HG02642 (cell line): Measurements from ENCODE around the gene UNC93A.
"Not testable (repeated sequence)": the region's sequence is repeated elsewhere in the genome, so short reads cannot be mapped to it uniquely, and the experiment has no call there.

Experiments used
- ATAC-seq: cut with Tn5 transposase; IDR thresholded peaks from one replicate; pipeline ENCODE4 v1.9.1; 2021; ENCODE audit warnings: mild to moderate bottlenecking; ENCODE audit not compliant: unreplicated experiment, poor library complexity

Gene UNC93A

DNA sequence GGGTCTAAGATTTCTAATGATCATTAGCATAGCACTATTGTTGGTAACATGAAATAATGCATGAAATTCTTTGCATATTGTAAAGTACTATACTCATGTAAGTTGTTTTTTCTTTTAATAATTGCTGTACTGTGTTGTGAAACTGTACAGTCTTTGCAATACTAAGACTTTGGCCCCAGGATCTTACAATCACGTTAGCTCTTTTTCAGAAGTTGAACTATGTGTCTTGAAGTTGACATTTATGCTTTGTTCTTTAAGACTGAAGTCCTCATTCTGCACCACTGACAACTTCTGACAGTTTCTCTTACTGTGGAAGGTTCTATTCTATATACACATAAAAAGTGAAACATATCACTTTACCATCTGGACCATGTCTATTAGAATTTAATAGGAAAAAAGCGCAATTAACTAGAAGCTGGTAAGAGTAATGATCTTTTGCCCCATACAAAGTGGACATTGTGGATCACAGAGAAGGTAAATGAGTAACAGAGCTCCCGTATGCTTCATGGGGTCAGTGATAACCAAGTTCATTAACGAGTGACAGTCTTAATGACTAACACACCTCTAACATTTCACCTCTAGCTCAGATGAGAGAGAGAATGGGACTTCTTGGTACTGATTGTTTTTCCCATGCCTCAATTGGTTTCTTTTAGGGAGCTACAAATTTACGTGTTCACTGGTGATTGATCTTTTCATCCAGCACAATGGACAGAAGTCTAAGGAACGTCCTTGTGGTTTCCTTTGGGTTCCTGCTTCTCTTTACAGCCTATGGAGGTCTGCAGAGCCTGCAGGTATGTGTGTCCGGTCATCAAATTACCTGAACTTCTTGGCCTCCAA is at the start of gene UNC93A:
Gene UNC93A, plus strand, starts transcription at position 530 of the 837 bp plus-strand sequence. Its CDS starts 175 bp downstream, at position 705.
- ATAC-seq, result no peak

- ATAC-seq, result not testable (repeated sequence)
These were observed 49.6 kb upstream of the UNC93A start for GRCh38 chr6:167241321-167242134.

DNA sequence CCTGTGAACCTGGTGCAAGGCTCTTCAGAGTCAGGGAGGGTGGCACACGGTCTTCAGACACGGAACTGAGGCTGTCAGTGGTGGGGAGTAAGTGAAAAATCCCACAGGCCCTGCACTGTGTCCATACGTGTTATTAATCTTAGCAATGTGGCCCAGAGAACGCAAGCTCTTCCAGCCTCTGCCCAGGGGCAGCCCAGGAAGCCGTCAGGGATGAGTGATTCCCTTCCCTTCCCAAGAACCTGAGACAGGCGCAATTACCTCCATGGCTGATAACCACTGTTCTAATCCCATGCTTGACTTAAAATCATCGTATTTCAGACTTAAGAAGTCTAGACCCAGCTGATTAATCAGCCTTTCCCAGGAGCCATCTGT is 49.0 kb upstream of the UNC93A start:
- not testable (repeated sequence) for ATAC-seq

- ATAC-seq, result not testable (repeated sequence)
These were observed 48.5 kb upstream of the UNC93A start for GRCh38 chr6:167242511-167243051.

GRCh38 chr6:167244064-167244960 is 46.8 kb upstream of the UNC93A start:
- no peak for ATAC-seq

GRCh38 chr6:167244991-167245390 is 46.1 kb upstream of the UNC93A start:
- ATAC-seq, result no peak

DNA sequence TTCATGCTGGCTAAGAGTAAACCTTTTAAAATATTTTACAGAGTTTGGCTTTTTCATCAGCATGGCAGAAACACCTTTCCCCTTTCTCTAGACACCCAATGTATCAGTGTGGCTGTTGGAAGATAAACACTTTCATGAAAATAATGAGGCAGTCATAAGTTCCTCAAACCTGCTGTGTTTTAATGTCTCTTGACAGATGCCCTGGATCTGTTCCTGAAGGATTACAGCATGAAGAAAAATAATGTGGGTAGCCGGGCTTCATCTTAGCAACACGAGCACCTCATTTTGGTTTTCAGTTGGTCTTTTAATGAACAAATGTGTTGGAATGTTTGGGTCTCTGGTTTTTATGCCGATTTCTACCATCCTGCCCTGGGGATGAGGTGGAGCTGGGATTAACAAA is 45.5 kb upstream of the UNC93A start:
- ATAC-seq, result no peak

DNA sequence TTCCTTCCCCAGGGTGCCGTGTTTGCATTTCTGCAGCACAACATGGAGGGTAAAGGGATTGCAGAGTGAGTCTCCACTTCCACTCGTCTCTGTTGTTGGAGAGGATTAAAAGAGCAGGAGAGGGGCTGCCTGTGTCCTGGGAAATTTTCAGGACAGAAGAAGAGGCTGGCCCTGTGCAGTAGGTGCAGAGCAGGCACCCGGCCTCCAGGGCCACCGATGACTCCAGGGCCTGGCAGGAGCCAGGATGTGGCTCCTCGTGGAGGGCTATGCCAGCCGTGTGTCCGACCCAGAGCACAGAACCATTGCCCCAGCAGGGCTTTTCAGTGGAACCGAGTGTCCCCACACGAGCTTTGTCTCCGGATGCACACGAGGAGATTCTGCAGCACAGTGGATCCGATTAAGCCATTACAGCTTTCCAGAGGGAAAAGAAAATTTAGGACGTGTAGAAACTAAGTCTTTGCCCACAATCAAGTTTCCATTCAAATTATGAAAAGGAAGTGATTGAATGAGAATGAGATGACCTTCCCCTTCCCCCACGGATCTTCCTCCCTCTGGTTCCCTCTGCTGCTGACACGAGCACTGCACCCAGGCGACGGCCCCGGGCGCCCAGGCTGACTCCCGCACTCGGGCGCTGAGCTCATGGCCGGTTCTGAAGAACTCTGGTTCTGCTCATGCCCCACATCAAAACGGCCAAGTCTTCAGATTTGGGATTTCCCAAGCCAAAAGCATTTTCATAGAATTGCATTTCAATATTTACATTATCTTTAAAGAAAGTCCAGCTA is 43.1 kb upstream of the UNC93A start:
- no peak for ATAC-seq

GRCh38 chr6:167248878-167249455 is 42.1 kb upstream of the UNC93A start:
- ATAC-seq, result not testable (repeated sequence)

DNA sequence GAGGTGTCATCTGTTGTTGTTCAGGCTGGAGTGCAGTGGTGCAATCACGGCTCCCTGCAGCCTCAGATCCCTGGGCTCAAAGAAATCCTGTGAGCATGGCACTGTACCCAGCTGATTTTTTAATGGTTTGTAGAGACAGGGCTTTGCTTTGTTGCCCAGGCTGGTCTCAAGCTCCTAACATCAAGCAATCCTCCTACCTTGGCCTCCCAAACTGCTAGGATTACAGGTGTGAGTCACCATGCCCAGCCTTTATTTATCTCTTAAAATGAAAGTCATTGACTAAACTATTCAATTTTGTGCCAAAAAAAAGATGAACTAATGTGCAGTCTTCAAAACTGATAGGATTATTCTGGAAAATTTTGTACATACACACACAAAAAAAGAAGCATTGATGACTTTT is 38.8 kb upstream of the UNC93A start:
- ATAC-seq, result no peak

DNA sequence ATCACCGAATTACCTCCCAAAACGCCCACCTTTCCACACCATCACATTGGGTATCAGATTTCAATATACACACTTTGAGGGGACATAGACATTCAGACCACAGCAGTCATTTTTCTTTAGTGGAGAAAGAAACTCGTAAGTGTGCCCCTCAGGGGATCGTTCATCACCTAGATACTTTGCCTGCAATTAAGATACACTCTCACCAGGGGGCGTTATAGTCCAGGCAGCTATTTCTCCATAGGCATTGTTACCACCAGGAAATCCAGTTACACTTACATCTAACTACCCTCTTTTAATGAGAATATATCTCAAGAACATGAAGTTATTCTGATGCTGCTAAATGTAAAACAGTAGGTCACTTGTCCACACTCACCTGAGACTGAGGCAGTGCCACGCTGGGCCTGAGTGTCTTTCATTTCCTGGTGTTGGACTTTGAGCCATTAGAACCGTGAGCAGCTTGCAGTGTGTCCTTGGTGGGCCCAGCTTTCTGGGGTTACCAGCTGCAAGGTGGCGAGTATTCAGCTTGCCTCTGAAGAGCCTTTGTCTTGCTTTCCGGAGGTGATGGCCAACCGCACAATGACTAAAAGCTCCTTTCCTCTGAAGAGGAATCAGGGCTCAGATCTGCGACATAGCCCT is 35.1 kb upstream of the UNC93A start:
- no peak for ATAC-seq

GRCh38 chr6:167258646-167259045 is 32.5 kb upstream of the UNC93A start:
- ATAC-seq, result no peak

- ATAC-seq, result not testable (repeated sequence)
These were observed 24.9 kb upstream of the UNC93A start for GRCh38 chr6:167266057-167266829.

DNA sequence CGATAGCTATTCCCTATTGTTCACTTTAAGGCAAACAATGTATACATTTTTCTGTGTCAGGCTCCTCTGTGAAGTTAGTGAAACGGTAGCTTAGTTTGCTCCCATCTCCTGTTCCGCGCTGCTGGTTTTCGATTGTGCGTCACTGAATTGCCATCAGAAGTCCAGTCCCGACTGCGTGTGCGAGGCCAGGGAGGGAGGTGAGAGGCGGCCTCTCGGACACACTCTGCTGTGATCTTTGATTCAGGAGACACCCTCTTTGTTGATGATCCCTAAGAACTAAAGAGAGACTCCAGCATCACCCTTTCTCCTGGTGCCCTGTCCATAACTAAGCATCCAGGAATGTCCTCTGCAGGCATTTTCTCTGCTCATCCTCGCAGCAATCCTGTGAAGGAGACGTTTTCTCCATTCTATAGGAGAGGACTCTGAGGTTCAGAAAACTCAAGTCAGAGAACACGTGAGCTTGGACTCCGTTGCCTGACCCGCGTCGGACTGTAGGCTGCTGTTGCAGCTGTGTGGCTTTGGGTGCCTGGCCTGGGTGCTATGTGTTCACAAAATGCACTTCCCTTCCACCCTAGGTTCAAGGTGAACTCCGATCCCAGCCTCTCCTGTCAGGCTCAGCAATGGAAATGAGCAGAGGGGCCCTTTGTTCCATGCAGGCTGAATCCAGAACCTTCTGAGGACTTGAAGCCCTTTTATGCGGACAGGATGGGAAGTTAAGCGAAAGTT is 24.1 kb upstream of the UNC93A start:
- no peak for ATAC-seq

- ATAC-seq, result not testable (repeated sequence)
These were observed 23.6 kb upstream of the UNC93A start for GRCh38 chr6:167267556-167267898.

- ATAC-seq, result no peak
These were observed 23.2 kb upstream of the UNC93A start for GRCh38 chr6:167267921-167268401.

- ATAC-seq, result no peak
These were observed 22.3 kb upstream of the UNC93A start for GRCh38 chr6:167268683-167269280.
